WTC11 (cell line): ENCODE results near the gene TTC39C. TPM values are rescaled to one million over a fixed set of nuclear protein-coding genes. Genes with fewer than 3 reads are reported as not detected.

Experiments
- AFF4 ChIP-seq: sonication (generic); formaldehyde crosslinking; IDR thresholded peaks from 2 replicates; pipeline ENCODE4 v1.8.1; 2023; ENCODE audit warnings: mild to moderate bottlenecking, missing genetic modification reagents, borderline replicate concordance
- ATF2 ChIP-seq: sonication (generic); formaldehyde crosslinking; IDR thresholded peaks from 2 replicates; pipeline ENCODE4 v1.8.1; 2022; ENCODE audit warnings: low read depth, missing genetic modification reagents, borderline replicate concordance
- CDX4 ChIP-seq: fragments of 250-450 bp; sonication (Bioruptor Pico); IDR thresholded peaks from 2 replicates; pipeline ENCODE4 v1.9.0; 2021; ENCODE audit warnings: moderate library complexity, mild to moderate bottlenecking, inconsistent platforms, borderline replicate concordance
- CREB1 ChIP-seq: sonication (generic); formaldehyde crosslinking; IDR thresholded peaks from 2 replicates; pipeline ENCODE4 v1.8.0; 2023; ENCODE audit warnings: mild to moderate bottlenecking, missing genetic modification reagents
- CTCF ChIP-seq: fragments of 200-600 bp; IDR thresholded peaks from 2 replicates; pipeline ENCODE4 v1.8.0; 2022; ENCODE audit warnings: antibody characterized with exemption
- ETV6 ChIP-seq: sonication (generic); formaldehyde crosslinking; IDR thresholded peaks from 2 replicates; pipeline ENCODE4 v1.8.1; 2022; ENCODE audit warnings: mild to moderate bottlenecking, missing genetic modification reagents
- FOXJ3 ChIP-seq: sonication (generic); formaldehyde crosslinking; IDR thresholded peaks from 2 replicates; pipeline ENCODE4 v1.9.0; 2021; ENCODE audit warnings: missing genetic modification reagents, mild to moderate bottlenecking, borderline replicate concordance
- FOXK1 ChIP-seq: sonication (generic); formaldehyde crosslinking; IDR thresholded peaks from 2 replicates; pipeline ENCODE4 v1.8.0; 2022; ENCODE audit warnings: mild to moderate bottlenecking, moderate library complexity, missing genetic modification reagents
- FOXP4 ChIP-seq: sonication (generic); formaldehyde crosslinking; IDR thresholded peaks from 2 replicates; pipeline ENCODE4 v1.8.0; 2022; ENCODE audit warnings: mild to moderate bottlenecking, missing genetic modification reagents
- GABPB1 ChIP-seq: sonication (generic); formaldehyde crosslinking; IDR thresholded peaks from 2 replicates; pipeline ENCODE4 v1.8.1; 2023; ENCODE audit warnings: mild to moderate bottlenecking, missing genetic modification reagents
- JUN ChIP-seq: sonication (generic); formaldehyde crosslinking; IDR thresholded peaks from 2 replicates; pipeline ENCODE4 v1.8.0; 2023; ENCODE audit warnings: mild to moderate bottlenecking, missing genetic modification reagents
- NFATC4 ChIP-seq: fragments of 250-450 bp; sonication (Bioruptor Pico); IDR thresholded peaks from 2 replicates; pipeline ENCODE4 v1.9.0; 2021; ENCODE audit warnings: mild to moderate bottlenecking
- NR1H2 ChIP-seq: sonication (generic); formaldehyde crosslinking; IDR thresholded peaks from 2 replicates; pipeline ENCODE4 v1.9.0; 2021; ENCODE audit warnings: mild to moderate bottlenecking, moderate library complexity, missing genetic modification reagents
- NR2C2 ChIP-seq: sonication (generic); formaldehyde crosslinking; IDR thresholded peaks from 2 replicates; pipeline ENCODE4 v1.8.0; 2022; ENCODE audit warnings: mild to moderate bottlenecking, missing genetic modification reagents
- NR3C1 ChIP-seq: sonication (generic); formaldehyde crosslinking; conservative IDR thresholded peaks from 2 replicates; pipeline ENCODE4 v1.8.1; 2023; ENCODE audit warnings: low read depth, mild to moderate bottlenecking, missing genetic modification reagents
- OVOL2 ChIP-seq: fragments of 250-450 bp; sonication (Bioruptor Pico); IDR thresholded peaks from 2 replicates; pipeline ENCODE4 v1.9.0; 2021; ENCODE audit warnings: mild to moderate bottlenecking, borderline replicate concordance
- PREB ChIP-seq: sonication (generic); formaldehyde crosslinking; IDR thresholded peaks from 2 replicates; pipeline ENCODE4 v1.8.1; 2022; ENCODE audit warnings: mild to moderate bottlenecking, missing genetic modification reagents, moderate library complexity, borderline replicate concordance
- PRRX2 ChIP-seq: fragments of 250-450 bp; sonication (Bioruptor Pico); IDR thresholded peaks from 2 replicates; pipeline ENCODE4 v1.8.0; 2021; ENCODE audit warnings: mild to moderate bottlenecking
- RELA ChIP-seq: sonication (generic); formaldehyde crosslinking; IDR thresholded peaks from 2 replicates; pipeline ENCODE4 v1.8.1; 2022; ENCODE audit warnings: missing genetic modification reagents, mild to moderate bottlenecking, borderline replicate concordance
- ZNF121 ChIP-seq: sonication (generic); formaldehyde crosslinking; IDR thresholded peaks from 2 replicates; pipeline ENCODE4 v1.8.0; 2023; ENCODE audit warnings: missing genetic modification reagents
- ZNF219 ChIP-seq: sonication (generic); formaldehyde crosslinking; IDR thresholded peaks from 2 replicates; pipeline ENCODE4 v1.8.0; 2023; ENCODE audit warnings: missing genetic modification reagents, mild to moderate bottlenecking, borderline replicate concordance
- ZNF263 ChIP-seq: sonication (generic); formaldehyde crosslinking; IDR thresholded peaks from 2 replicates; pipeline ENCODE4 v1.8.1; 2022; ENCODE audit warnings: low read depth, mild to moderate bottlenecking, moderate library complexity, missing genetic modification reagents
- ZNF396 ChIP-seq: fragments of 250-450 bp; sonication (Bioruptor Pico); IDR thresholded peaks from 2 replicates; pipeline ENCODE4 v1.8.0; 2021; ENCODE audit warnings: mild to moderate bottlenecking, moderate library complexity, borderline replicate concordance
- ZNF532 ChIP-seq: fragments of 250-450 bp; sonication (Bioruptor Pico); IDR thresholded peaks from 2 replicates; pipeline ENCODE4 v1.9.0; 2021; ENCODE audit warnings: mild to moderate bottlenecking, borderline replicate concordance
- total RNA-seq: library from RNA; stranded (reverse); gene quantifications from 3 replicates; pipeline ENCODE4 v1.2.3, GENCODE V29; 2021

Gene TTC39C
- total RNA-seq, 1 experiment from 2014 or later, result 57.3 TPM

- no peak for TF ChIP-seq ZNF532 (CRISPR knock-in tag)
- TF ChIP-seq ATF2, result no peak
- no peak for TF ChIP-seq FOXJ3 (CRISPR knock-in tag)
- TF ChIP-seq PRRX2 (CRISPR knock-in tag), result 0 out of 2 replicates have a peak, but pooled peaks have one; percentile 58
- TF ChIP-seq CDX4 (CRISPR knock-in tag), result no peak
- TF ChIP-seq FOXK1, result no peak
- TF ChIP-seq CTCF, result no peak
- 0 out of 2 replicates have a peak, but pooled peaks have one; percentile 35 for TF ChIP-seq NFATC4 (CRISPR knock-in tag)
- no peak for TF ChIP-seq NR1H2
- no peak for TF ChIP-seq ZNF121 (CRISPR knock-in tag)
- TF ChIP-seq PREB (CRISPR knock-in tag), result no peak
- no peak for TF ChIP-seq CREB1 (CRISPR knock-in tag)
- no peak for TF ChIP-seq NR2C2 (CRISPR knock-in tag)
- no peak for TF ChIP-seq FOXP4 (CRISPR knock-in tag)
- no peak for TF ChIP-seq AFF4 (CRISPR knock-in tag)
- no peak for TF ChIP-seq JUN (CRISPR knock-in tag)
- no peak for TF ChIP-seq ZNF219 (CRISPR knock-in tag)
- no peak for TF ChIP-seq ZNF263 (CRISPR knock-in tag)
- TF ChIP-seq NR3C1 (CRISPR knock-in tag), result no peak
- no peak for TF ChIP-seq ZNF396 (CRISPR knock-in tag)
- no peak for TF ChIP-seq GABPB1 (CRISPR knock-in tag)
- TF ChIP-seq RELA, result no peak
- no peak for TF ChIP-seq ETV6 (CRISPR knock-in tag)
- no peak for TF ChIP-seq OVOL2 (CRISPR knock-in tag)
Observed at GRCh38 chr18:24138789-24139616, 124.4 kb downstream of the TTC39C start, which contains the start of gene CABYR (continued).
